Mucosa of stomach (tissue), 1 donor: ENCODE data around the gene TLR3.
"Not testable (repeated sequence)": the region's sequence is repeated elsewhere in the genome, so short reads cannot be mapped to it uniquely, and the experiment has no call there.

Source experiments
- H3K27me3 ChIP-seq: one replicate; pipeline ENCODE4 v1.7.0; 2013; ENCODE audit warnings: mild to moderate bottlenecking, low read length; ENCODE audit not compliant: control insufficient read depth, insufficient read depth
- H3K36me3 ChIP-seq: one replicate; pipeline ENCODE4 v1.7.0; 2013; ENCODE audit warnings: low read length; ENCODE audit not compliant: control insufficient read depth, insufficient read depth
- H3K4me1 ChIP-seq: one replicate; pipeline ENCODE4 v1.7.0; 2013; ENCODE audit warnings: mild to moderate bottlenecking, low read length; ENCODE audit not compliant: control insufficient read depth, insufficient read depth
- H3K4me3 ChIP-seq: one replicate; pipeline ENCODE4 v1.7.0; 2013; ENCODE audit warnings: low read length
- H3K9ac ChIP-seq: one replicate; pipeline ENCODE4 v1.7.0; 2013; ENCODE audit warnings: mild to moderate bottlenecking, low read length, moderate library complexity
- H3K9me3 ChIP-seq: one replicate; pipeline ENCODE4 v1.7.0; 2013; ENCODE audit warnings: mild to moderate bottlenecking, low read length, moderate library complexity; ENCODE audit not compliant: control insufficient read depth
- donor health status: Pancreatic carcinoma.

Gene TLR3

DNA sequence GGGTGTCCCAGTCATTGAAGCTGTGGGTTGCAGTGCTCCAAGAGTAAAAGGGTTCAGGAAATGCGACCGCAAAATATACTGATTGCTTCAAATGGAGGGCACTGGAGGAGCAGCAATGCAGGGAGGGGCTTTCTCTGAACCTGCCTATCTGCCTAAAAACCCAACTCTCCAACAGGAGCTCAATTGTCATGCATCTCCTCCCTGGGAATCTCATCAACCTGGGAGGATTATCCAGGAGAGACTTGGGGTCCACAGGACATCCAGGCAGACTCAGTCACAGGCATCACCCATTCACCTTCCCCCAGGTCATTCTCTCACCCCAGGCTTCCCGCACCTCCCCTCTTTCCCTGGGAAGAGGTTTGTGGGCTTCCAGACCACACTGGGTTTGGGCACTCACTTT, 38.2 kb upstream of the TLR3 start:
- no peak overlapping the region for H3K9ac ChIP-seq
- H3K4me3 ChIP-seq, result no peak overlapping the region
- no peaks in the 10 kb centered on the region for H3K27me3 ChIP-seq
- H3K4me1 ChIP-seq, result peaks cover 9% of the 10 kb centered on the region
- no peaks in the 10 kb centered on the region for H3K9me3 ChIP-seq
- H3K36me3 ChIP-seq, result no peaks in the 10 kb centered on the region

- H3K4me3 ChIP-seq, result no peak overlapping the region
- H3K9ac ChIP-seq, result no peak overlapping the region
- H3K9me3 ChIP-seq, result no peaks in the 10 kb centered on the region
- no peaks in the 10 kb centered on the region for H3K36me3 ChIP-seq
- H3K27me3 ChIP-seq, result no peaks in the 10 kb centered on the region
- H3K4me1 ChIP-seq, result no peaks in the 10 kb centered on the region
Observed at GRCh38 chr4:186032259-186032658, 36.7 kb upstream of the TLR3 start.

- Histone ChIP-seq H3K27me3 (no peaks in the 10 kb centered on the region), H3K4me3 (no peak overlapping the region), H3K4me1 (no peaks in the 10 kb centered on the region), H3K36me3 (no peaks in the 10 kb centered on the region), H3K9me3 (no peaks in the 10 kb centered on the region), H3K9ac (no peak overlapping the region)
Observed at GRCh38 chr4:186033027-186033426, 35.9 kb upstream of the TLR3 start.

DNA sequence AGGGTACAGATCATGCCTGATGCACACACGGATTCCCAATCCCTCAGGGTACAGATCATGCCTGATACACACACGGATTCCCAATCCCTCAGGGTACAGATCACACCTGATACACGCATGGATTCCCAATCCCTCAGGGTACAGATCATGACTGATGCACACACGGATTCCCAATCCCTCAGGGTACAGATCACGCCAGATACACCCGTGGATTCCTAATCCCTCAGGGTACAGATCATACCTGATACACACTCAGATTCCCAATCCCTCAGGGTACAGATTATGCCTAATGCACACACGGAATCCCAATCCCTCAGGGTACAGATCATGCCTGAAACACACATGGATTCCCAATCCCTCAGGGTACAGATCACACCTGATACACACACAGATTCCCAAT, 34.3 kb upstream of the TLR3 start:
- H3K9ac ChIP-seq, H3K36me3 ChIP-seq, H3K9me3 ChIP-seq, H3K27me3 ChIP-seq, H3K4me3 ChIP-seq, H3K4me1 ChIP-seq: not testable (repeated sequence)

- no peaks in the 10 kb centered on the region for H3K9me3 ChIP-seq
- H3K4me3 ChIP-seq, result no peak overlapping the region
- H3K27me3 ChIP-seq, result no peaks in the 10 kb centered on the region
- no peak overlapping the region for H3K9ac ChIP-seq
- no peaks in the 10 kb centered on the region for H3K36me3 ChIP-seq
- no peaks in the 10 kb centered on the region for H3K4me1 ChIP-seq
Observed at GRCh38 chr4:186036976-186037581, 31.9 kb upstream of the TLR3 start.

GRCh38 chr4:186037692-186038658, 31.0 kb upstream of the TLR3 start:
- no peak overlapping the region for H3K9ac ChIP-seq

DNA sequence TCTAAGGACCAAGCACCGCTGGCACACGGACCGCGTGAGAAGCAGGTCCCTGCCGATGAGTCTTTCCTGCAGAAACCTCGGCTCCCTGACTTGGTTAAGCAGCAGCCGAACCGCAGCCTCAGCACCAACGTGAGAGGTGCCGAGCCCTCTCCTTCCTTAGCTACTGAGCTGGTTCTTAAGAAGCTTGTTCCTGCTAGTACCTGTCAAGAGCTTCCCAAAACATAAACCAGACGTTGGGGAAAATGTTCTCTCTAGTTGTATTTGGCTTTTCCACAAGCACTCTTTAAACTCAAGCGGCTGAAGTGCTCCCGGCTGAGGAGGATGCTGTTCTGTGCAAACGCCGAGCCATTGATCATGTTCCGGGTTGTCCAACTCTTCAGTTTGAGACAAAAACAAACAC, 29.3 kb upstream of the TLR3 start:
- H3K9ac ChIP-seq, result no peak overlapping the region
- H3K4me1 ChIP-seq, result no peaks in the 10 kb centered on the region
- no peaks in the 10 kb centered on the region for H3K36me3 ChIP-seq
- no peaks in the 10 kb centered on the region for H3K9me3 ChIP-seq
- H3K4me3 ChIP-seq, result no peak overlapping the region
- no peaks in the 10 kb centered on the region for H3K27me3 ChIP-seq

More at GRCh38 chr4:186037692-186038658, 31.0 kb upstream of the TLR3 start:
- no peak overlapping the region for H3K4me3 ChIP-seq
- H3K36me3 ChIP-seq, result no peaks in the 10 kb centered on the region
- no peaks in the 10 kb centered on the region for H3K9me3 ChIP-seq
- no peaks in the 10 kb centered on the region for H3K27me3 ChIP-seq
- H3K4me1 ChIP-seq, result no peaks in the 10 kb centered on the region

DNA sequence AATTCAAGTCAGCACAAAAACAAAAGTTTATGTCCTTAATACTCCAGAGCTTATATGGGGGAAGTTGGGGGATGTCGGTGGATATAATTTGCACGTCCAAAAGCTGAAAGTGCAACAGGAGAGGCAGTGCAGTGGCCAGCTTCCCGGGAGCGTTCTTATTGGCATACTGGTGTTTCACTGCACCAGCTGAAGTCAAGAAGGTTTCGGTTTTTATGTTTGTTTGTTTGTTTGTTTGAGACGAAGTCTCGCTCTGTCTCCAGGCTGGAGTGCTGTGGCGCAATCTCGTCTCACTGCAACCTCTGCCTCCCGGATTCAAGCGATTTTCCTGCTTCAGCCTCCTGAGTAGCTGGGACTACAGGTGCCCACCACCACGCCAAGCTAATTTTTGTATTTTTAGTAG, 28.6 kb upstream of the TLR3 start:
- Histone ChIP-seq H3K9ac (no peak overlapping the region), H3K36me3 (no peaks in the 10 kb centered on the region), H3K9me3 (no peaks in the 10 kb centered on the region), H3K27me3 (no peaks in the 10 kb centered on the region), H3K4me1 (no peaks in the 10 kb centered on the region), H3K4me3 (no peak overlapping the region)

GRCh38 chr4:186047501-186047900, 21.5 kb upstream of the TLR3 start:
- not testable (repeated sequence) for H3K4me1 ChIP-seq, H3K9ac ChIP-seq, H3K9me3 ChIP-seq, H3K27me3 ChIP-seq, H3K4me3 ChIP-seq, H3K36me3 ChIP-seq

DNA sequence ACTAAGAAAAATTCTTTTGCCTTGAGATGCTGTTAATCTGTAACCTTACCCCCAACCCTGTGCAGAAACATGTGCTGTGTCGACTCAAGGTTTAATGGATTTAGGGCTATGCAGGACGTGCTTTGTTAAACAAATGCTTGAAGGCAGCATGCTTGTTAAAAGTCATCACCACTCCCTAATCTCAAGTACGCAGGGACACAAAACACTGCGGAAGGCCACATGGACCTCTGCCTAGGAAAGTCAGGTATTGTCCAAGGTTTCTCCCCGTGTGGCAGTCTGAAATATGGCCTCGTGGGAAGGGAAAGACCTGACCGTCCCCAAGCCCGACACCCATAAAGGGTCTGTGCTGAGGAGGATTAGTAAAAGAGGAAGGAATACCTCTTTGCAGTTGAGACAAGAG, 18.8 kb upstream of the TLR3 start:
- H3K36me3 ChIP-seq, result not testable (repeated sequence)

GRCh38 chr4:186051096-186051495, 17.9 kb upstream of the TLR3 start:
- H3K9ac ChIP-seq, result no peak overlapping the region
- H3K4me1 ChIP-seq, result no peaks in the 10 kb centered on the region
- H3K27me3 ChIP-seq, result no peaks in the 10 kb centered on the region
- no peaks in the 10 kb centered on the region for H3K36me3 ChIP-seq
- no peak overlapping the region for H3K4me3 ChIP-seq
- H3K9me3 ChIP-seq, result no peaks in the 10 kb centered on the region

More for the DNA sequence above, 18.8 kb upstream of the TLR3 start:
- H3K4me1 ChIP-seq, H3K4me3 ChIP-seq, H3K9me3 ChIP-seq, H3K27me3 ChIP-seq, H3K9ac ChIP-seq: not testable (repeated sequence)

- Histone ChIP-seq H3K4me1 (no peaks in the 10 kb centered on the region), H3K9ac (no peak overlapping the region), H3K9me3 (no peaks in the 10 kb centered on the region), H3K27me3 (no peaks in the 10 kb centered on the region), H3K36me3 (no peaks in the 10 kb centered on the region), H3K4me3 (no peak overlapping the region)
Observed at GRCh38 chr4:186058253-186058979, 10.5 kb upstream of the TLR3 start.
